GM19240 (cell line): ENCODE measurements around the gene EEF1AKMT3.

Source experiments
- DNase-seq: peaks from one replicate; pipeline ENCODE4 v3.0.0; 2011; ENCODE audit warnings: low spot score; ENCODE audit not compliant: insufficient read length

Gene EEF1AKMT3

GRCh38 chr12:57772429-57773322, at the start of gene EEF1AKMT3:
EEF1AKMT3 (plus strand) TSS chr12:57772614; CDS start chr12:57772725, 111 bp downstream.
- no peak for DNase-seq

- no peak for DNase-seq
Observed at GRCh38 chr12:57722716-57723629, 49.4 kb upstream of the EEF1AKMT3 start.

- DNase-seq: no peak
Observed at GRCh38 chr12:57723630-57723962, 48.8 kb upstream of the EEF1AKMT3 start.

GRCh38 chr12:57724003-57724935, 48.1 kb upstream of the EEF1AKMT3 start:
- no peak for DNase-seq

GRCh38 chr12:57724936-57725740, 47.3 kb upstream of the EEF1AKMT3 start:
- no peak for DNase-seq

- DNase-seq: no peak
Observed at GRCh38 chr12:57725851-57726150, 46.6 kb upstream of the EEF1AKMT3 start.

GRCh38 chr12:57726151-57726883, 46.1 kb upstream of the EEF1AKMT3 start:
- no peak for DNase-seq

- DNase-seq: no peak
Observed at GRCh38 chr12:57726884-57727757, 45.3 kb upstream of the EEF1AKMT3 start.

GRCh38 chr12:57727758-57728395, 44.5 kb upstream of the EEF1AKMT3 start:
- no peak for DNase-seq

- no peak for DNase-seq
Observed at GRCh38 chr12:57729321-57729844, 43.0 kb upstream of the EEF1AKMT3 start.

GRCh38 chr12:57730336-57731067, 41.9 kb upstream of the EEF1AKMT3 start:
- DNase-seq: no peak

GRCh38 chr12:57731411-57732080, 40.9 kb upstream of the EEF1AKMT3 start:
- DNase-seq: no peak

- DNase-seq: no peak
Observed at GRCh38 chr12:57732270-57732669, 40.1 kb upstream of the EEF1AKMT3 start.

GRCh38 chr12:57732726-57733593, 39.5 kb upstream of the EEF1AKMT3 start:
- DNase-seq: no peak

GRCh38 chr12:57733928-57734327, 38.5 kb upstream of the EEF1AKMT3 start:
- no peak for DNase-seq

GRCh38 chr12:57734591-57734990, 37.8 kb upstream of the EEF1AKMT3 start:
- DNase-seq: no peak
